ENCODE data around the gene RAB32.

DNA sequence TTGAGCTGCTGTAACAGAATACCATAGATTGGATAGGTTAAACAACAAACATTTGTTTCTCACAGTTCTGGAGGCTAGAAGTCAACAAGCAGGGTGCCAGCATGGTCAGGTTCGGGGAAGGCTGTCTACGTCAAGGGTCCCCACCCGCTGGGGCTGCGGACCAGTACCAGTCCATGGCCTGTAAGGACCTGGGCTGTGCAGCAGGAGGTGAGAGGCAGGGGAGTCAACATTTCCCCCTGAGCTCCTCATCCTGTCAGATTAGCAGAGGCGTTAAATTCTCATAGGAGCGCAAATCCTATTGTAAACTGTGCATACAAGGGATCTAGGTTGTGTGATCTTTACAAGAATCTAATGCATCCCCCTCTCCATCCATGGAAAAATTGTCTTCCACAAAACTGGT lies 58.9 kb downstream of the RAB32 start:
- TF ChIP-seq, protein P1, sequence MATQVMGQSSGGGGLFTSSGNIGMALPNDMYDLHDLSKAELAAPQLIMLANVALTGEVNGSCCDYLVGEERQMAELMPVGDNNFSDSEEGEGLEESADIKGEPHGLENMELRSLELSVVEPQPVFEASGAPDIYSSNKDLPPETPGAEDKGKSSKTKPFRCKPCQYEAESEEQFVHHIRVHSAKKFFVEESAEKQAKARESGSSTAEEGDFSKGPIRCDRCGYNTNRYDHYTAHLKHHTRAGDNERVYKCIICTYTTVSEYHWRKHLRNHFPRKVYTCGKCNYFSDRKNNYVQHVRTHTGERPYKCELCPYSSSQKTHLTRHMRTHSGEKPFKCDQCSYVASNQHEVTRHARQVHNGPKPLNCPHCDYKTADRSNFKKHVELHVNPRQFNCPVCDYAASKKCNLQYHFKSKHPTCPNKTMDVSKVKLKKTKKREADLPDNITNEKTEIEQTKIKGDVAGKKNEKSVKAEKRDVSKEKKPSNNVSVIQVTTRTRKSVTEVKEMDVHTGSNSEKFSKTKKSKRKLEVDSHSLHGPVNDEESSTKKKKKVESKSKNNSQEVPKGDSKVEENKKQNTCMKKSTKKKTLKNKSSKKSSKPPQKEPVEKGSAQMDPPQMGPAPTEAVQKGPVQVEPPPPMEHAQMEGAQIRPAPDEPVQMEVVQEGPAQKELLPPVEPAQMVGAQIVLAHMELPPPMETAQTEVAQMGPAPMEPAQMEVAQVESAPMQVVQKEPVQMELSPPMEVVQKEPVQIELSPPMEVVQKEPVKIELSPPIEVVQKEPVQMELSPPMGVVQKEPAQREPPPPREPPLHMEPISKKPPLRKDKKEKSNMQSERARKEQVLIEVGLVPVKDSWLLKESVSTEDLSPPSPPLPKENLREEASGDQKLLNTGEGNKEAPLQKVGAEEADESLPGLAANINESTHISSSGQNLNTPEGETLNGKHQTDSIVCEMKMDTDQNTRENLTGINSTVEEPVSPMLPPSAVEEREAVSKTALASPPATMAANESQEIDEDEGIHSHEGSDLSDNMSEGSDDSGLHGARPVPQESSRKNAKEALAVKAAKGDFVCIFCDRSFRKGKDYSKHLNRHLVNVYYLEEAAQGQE (IDR thresholded peaks at IDR 0.05; ENCODE audit: insufficient read depth in 1 of 2, low read depth in 2 of 2, low read length in 2 of 2), result no peak
- no peak for TF ChIP-seq TAF1 (IDR thresholded peaks at IDR 0.05; ENCODE audit: borderline replicate concordance, insufficient read depth, low read length)
- no peak for TF ChIP-seq SIN3A (IDR thresholded peaks at IDR 0.05; ENCODE audit: borderline replicate concordance, insufficient read depth, low read length)

Measured in PFSK-1 (cell line).